ENCODE measurements around the gene POLA2. TPM values are rescaled to one million over a fixed set of nuclear protein-coding genes. Genes with fewer than 3 reads are reported as not detected.
A peak's percentile ranks its signal among the peaks of the same experiment; 100 is the strongest.

POLA2 gene
- total and polyA plus RNA-seq, 9 of the 15 experiments (the other 6 are each of a cell fraction or from before 2014, with no cell fraction given) = 2.7 to 134 (median 44.4) TPM

DNA sequence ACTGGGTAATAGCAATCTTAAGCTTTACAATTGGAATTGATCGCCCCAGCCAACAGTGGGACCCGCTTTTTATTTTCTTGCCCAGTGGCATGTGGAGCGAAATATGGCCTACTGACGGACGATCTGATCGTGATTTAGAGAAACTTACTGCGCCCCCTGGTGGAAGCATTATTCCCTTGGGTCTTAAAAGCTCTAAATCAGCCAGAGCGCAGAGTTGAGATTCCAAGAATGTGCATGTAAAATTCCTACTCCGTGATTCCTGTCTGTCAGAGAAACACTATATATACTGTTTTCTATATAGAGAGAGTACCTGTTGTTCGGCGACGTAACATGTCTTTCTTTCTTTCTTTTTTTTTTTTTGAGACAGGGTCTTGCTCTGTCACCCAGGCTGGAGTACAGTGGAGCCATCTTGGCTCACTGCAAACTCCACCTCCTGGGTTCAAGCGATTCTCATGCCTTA, 68.2 kb downstream of the POLA2 start (continued):
- TF ChIP-seq HCFC1 (IDR thresholded peaks at IDR 0.05; ENCODE audit: low read depth, low read length) = no peak
- TF ChIP-seq, protein P1, sequence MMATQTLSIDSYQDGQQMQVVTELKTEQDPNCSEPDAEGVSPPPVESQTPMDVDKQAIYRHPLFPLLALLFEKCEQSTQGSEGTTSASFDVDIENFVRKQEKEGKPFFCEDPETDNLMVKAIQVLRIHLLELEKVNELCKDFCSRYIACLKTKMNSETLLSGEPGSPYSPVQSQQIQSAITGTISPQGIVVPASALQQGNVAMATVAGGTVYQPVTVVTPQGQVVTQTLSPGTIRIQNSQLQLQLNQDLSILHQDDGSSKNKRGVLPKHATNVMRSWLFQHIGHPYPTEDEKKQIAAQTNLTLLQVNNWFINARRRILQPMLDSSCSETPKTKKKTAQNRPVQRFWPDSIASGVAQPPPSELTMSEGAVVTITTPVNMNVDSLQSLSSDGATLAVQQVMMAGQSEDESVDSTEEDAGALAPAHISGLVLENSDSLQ (IDR thresholded peaks at IDR 0.05) = peak; percentile 44
- TF ChIP-seq, protein P2, sequence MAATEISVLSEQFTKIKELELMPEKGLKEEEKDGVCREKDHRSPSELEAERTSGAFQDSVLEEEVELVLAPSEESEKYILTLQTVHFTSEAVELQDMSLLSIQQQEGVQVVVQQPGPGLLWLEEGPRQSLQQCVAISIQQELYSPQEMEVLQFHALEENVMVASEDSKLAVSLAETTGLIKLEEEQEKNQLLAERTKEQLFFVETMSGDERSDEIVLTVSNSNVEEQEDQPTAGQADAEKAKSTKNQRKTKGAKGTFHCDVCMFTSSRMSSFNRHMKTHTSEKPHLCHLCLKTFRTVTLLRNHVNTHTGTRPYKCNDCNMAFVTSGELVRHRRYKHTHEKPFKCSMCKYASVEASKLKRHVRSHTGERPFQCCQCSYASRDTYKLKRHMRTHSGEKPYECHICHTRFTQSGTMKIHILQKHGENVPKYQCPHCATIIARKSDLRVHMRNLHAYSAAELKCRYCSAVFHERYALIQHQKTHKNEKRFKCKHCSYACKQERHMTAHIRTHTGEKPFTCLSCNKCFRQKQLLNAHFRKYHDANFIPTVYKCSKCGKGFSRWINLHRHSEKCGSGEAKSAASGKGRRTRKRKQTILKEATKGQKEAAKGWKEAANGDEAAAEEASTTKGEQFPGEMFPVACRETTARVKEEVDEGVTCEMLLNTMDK (IDR thresholded peaks at IDR 0.05; ENCODE audit: borderline replicate concordance, insufficient read depth, low read depth, low read length, poor library complexity, severe bottlenecking) = peak; percentile 23
- TF ChIP-seq TBP (optimal IDR thresholded peaks at IDR 0.05; ENCODE audit: low read depth, low read length) = peak; percentile 49
- TF ChIP-seq, protein P3, sequence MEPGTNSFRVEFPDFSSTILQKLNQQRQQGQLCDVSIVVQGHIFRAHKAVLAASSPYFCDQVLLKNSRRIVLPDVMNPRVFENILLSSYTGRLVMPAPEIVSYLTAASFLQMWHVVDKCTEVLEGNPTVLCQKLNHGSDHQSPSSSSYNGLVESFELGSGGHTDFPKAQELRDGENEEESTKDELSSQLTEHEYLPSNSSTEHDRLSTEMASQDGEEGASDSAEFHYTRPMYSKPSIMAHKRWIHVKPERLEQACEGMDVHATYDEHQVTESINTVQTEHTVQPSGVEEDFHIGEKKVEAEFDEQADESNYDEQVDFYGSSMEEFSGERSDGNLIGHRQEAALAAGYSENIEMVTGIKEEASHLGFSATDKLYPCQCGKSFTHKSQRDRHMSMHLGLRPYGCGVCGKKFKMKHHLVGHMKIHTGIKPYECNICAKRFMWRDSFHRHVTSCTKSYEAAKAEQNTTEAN (CRISPR knock-in tag; IDR thresholded peaks at IDR 0.05) = no peak
- TF ChIP-seq, protein P4, sequence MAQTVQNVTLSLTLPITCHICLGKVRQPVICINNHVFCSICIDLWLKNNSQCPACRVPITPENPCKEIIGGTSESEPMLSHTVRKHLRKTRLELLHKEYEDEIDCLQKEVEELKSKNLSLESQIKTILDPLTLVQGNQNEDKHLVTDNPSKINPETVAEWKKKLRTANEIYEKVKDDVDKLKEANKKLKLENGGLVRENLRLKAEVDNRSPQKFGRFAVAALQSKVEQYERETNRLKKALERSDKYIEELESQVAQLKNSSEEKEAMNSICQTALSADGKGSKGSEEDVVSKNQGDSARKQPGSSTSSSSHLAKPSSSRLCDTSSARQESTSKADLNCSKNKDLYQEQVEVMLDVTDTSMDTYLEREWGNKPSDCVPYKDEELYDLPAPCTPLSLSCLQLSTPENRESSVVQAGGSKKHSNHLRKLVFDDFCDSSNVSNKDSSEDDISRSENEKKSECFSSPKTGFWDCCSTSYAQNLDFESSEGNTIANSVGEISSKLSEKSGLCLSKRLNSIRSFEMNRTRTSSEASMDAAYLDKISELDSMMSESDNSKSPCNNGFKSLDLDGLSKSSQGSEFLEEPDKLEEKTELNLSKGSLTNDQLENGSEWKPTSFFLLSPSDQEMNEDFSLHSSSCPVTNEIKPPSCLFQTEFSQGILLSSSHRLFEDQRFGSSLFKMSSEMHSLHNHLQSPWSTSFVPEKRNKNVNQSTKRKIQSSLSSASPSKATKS (CRISPR knock-in tag; IDR thresholded peaks at IDR 0.05) = no peak
- TF ChIP-seq POU5F1 (IDR thresholded peaks at IDR 0.05; ENCODE audit: borderline replicate concordance, low read depth, low read length, partially characterized antibody) = no peak
- TF ChIP-seq, protein P5, sequence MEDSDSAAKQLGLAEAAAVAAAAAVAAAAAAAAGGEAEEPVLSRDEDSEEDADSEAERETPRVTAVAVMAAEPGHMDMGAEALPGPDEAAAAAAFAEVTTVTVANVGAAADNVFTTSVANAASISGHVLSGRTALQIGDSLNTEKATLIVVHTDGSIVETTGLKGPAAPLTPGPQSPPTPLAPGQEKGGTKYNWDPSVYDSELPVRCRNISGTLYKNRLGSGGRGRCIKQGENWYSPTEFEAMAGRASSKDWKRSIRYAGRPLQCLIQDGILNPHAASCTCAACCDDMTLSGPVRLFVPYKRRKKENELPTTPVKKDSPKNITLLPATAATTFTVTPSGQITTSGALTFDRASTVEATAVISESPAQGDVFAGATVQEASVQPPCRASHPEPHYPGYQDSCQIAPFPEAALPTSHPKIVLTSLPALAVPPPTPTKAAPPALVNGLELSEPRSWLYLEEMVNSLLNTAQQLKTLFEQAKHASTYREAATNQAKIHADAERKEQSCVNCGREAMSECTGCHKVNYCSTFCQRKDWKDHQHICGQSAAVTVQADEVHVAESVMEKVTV (CRISPR knock-in tag; IDR thresholded peaks at IDR 0.05) = 0 out of 2 replicates have a peak, but pooled peaks have one; percentile 14
- TF ChIP-seq HDAC8 (tag; IDR thresholded peaks at IDR 0.05) = no peak
- TF ChIP-seq, protein P6, sequence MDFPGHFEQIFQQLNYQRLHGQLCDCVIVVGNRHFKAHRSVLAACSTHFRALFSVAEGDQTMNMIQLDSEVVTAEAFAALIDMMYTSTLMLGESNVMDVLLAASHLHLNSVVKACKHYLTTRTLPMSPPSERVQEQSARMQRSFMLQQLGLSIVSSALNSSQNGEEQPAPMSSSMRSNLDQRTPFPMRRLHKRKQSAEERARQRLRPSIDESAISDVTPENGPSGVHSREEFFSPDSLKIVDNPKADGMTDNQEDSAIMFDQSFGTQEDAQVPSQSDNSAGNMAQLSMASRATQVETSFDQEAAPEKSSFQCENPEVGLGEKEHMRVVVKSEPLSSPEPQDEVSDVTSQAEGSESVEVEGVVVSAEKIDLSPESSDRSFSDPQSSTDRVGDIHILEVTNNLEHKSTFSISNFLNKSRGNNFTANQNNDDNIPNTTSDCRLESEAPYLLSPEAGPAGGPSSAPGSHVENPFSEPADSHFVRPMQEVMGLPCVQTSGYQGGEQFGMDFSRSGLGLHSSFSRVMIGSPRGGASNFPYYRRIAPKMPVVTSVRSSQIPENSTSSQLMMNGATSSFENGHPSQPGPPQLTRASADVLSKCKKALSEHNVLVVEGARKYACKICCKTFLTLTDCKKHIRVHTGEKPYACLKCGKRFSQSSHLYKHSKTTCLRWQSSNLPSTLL (IDR thresholded peaks at IDR 0.05) = no peak
- no peak for TF ChIP-seq SMARCE1 (IDR thresholded peaks at IDR 0.05)
- TF ChIP-seq CHD2 (IDR thresholded peaks at IDR 0.05; ENCODE audit: low read depth, low read length) = no peak
- TF ChIP-seq, protein P7, sequence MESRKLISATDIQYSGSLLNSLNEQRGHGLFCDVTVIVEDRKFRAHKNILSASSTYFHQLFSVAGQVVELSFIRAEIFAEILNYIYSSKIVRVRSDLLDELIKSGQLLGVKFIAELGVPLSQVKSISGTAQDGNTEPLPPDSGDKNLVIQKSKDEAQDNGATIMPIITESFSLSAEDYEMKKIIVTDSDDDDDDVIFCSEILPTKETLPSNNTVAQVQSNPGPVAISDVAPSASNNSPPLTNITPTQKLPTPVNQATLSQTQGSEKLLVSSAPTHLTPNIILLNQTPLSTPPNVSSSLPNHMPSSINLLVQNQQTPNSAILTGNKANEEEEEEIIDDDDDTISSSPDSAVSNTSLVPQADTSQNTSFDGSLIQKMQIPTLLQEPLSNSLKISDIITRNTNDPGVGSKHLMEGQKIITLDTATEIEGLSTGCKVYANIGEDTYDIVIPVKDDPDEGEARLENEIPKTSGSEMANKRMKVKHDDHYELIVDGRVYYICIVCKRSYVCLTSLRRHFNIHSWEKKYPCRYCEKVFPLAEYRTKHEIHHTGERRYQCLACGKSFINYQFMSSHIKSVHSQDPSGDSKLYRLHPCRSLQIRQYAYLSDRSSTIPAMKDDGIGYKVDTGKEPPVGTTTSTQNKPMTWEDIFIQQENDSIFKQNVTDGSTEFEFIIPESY (CRISPR knock-in tag; IDR thresholded peaks at IDR 0.05) = peak; percentile 30; the same call in 1 of the 2 replicates
- TF ChIP-seq RAD21 (CRISPR knock-in tag; conservative IDR thresholded peaks at IDR 0.05 in 1 of 2, IDR thresholded peaks at IDR 0.05 in 1 of 2) = peak; percentile 55 to 74
